GM21528 (cell line): ENCODE results near the gene PSMB4.
"Not testable (repeated sequence)": the region's sequence is repeated elsewhere in the genome, so short reads cannot be mapped to it uniquely, and the experiment has no call there.

Experiments
- ATAC-seq: cut with Tn5 transposase; IDR thresholded peaks from one replicate; pipeline ENCODE4 v1.9.1; 2021; ENCODE audit warnings: mild to moderate bottlenecking, moderate library complexity; ENCODE audit not compliant: unreplicated experiment, low FRiP score

The PSMB4 gene

GRCh38 chr1:151384584-151384983 lies 14.8 kb upstream of the PSMB4 start:
- ATAC-seq = no peak

DNA sequence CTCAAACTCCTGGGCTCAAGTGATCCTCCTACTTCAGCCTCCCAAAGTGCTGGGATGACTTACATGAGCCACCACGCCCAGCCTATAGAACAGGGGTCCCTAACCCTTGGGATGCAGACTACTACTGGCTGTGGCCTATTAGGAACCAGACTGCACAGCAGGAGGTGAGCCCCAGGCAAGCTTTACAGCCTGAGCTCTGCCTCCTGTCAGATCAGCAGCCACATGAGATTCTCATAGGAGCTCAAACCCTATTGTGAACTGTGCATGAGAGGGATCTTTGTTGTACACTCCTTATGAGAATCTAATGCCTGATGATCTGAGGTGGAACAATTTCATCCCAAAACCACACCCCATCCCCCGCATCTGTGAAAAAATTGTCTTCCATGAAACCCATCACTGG lies 13.4 kb upstream of the PSMB4 start:
- no peak for ATAC-seq

DNA sequence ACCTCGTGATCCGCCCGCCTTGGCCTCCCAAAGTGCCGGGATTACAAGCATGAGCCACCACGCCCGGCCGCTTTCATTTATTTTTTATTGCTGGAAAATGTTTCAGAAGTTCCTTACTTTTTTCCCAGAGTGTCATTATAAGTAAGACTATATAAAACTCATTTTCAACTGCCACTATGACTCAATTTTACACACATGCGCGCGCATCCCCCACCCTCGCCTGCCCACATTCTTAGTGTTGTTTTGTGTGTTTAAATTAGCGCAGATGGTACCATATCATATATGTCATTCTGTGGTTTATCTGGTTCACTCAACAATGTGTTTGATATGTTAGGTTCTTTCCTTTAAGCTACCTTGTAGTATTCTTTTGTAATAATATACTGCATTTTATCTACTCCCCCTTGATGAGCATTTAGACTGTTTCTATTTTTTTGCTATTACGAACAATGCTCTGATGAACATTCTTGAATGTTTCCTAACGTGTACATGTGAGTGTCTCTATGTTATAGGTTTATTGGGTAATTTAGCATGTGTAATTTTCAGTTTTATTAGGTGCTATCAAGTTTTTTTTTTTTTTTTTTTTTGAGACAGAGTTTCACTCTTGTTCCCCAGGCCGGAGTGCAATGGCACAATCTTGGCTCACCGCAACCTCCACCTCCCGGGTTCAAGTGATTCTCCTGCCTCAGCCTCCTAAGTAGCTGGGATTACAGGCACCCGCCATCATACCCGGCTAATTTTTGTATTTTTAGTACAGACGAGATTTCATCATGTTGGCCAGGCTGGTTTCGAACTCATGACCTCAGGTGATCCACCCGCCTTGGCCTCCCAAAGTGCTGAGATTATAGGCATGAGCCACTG lies 8.9 kb upstream of the PSMB4 start:
- not testable (repeated sequence) for ATAC-seq

DNA sequence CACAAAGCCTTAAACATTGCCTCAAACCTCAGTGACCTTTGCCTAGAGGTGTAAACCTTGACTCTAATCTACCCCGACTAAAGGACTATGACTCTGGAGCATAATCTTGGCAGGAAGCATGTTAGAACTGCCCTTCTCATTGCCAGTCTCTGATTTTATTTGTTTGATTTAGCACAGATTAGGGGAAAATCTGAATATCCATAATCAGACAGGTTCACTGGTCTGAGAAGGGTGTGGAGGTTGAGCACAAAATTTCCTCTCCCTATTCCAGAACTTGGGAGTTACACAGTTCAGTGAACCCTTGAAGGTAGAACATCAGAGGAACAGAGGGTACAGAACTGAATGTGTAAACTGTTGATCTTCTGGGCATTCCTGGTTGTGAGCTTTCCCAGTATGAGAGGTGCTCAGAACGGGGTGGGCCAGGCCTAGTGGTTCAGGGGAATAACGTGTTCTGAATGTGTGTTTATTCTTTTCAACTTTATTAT lies 8.3 kb upstream of the PSMB4 start:
- no peak for ATAC-seq

DNA sequence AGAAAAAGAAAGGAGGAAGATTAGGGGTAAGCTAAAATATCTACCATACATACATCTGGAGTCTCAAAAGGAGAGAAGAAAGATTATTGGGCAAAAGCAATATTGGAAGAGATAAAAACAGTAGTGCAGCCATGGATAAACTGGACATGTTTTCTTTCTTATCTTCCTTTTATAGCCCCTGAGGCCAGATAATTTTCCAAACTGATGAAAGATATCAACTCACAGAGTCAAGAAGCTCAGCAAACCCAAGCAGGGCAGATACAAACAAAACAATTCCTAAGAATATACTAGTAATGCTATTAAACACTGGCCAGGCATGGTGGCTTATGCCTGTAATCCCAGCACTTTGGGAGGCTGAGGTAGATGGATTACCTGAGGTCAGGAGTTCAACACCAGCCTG lies 5.8 kb upstream of the PSMB4 start:
- ATAC-seq = no peak

DNA sequence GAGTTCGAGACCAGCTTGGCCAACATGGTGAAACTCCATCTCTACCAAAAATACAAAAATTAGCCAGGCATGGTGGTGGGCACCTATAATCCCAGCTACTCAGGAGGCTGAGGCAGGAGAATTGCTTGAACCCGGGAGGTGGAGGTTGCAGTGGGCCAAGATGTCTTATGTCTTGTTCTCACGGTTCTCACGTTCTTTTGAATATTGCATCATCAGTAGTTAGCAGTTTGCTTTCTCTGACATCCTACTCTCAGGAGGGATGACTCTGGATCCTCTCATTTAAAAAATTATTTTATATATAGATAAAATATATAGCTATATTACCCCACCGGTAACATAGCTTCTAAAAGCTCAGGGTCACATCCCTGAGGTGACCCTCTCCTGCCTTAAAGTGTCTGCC lies 3.1 kb upstream of the PSMB4 start:
- not testable (repeated sequence) for ATAC-seq

DNA sequence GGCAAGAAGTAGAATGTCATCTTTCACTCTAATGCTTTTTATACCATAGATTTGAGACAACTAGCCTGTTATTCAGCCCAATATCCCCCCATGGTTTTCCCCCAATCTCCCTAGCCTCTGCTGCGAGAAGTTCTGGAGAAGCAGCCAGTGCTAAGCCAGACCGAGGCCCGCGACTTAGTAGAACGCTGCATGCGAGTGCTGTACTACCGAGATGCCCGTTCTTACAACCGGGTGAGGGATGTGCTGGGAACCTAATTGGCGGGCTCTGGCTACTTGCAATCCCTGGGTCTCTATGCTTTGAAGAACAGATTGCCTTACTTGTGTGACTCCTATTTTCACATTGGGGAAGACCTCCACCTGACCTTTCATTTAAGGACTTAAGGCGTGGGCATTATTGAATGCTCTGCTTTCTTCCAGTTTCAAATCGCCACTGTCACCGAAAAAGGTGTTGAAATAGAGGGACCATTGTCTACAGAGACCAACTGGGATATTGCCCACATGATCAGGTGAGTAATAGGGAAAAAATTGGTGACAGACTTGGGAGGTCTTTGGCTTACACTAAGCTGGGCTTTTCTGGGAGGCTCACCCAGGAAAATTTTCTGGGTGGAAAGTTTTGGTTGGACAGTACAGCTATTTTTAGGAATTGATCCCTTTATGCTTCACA lies 1.9 kb downstream of the PSMB4 start:
- no peak for ATAC-seq

DNA sequence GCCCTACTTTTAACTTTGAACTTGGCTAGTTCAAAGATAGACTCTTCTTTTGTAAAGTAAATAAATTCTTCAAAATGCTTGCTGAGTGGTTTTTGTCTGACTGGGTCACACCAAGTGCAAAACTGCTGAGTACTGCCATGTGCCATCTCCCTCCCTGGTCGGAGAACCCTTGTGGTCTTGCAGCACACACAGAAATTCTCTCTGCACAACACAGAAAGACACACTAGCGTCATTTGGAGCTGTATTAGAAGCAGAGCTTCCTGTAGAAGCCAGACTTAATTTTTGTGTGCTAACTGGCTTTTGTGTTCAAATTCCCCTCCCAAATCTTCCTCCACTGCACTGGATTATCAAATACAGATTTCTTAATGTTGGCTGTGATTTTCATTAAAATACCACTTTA lies 2.5 kb downstream of the PSMB4 start:
- ATAC-seq = no peak

- no peak for ATAC-seq
These were observed 3.4 kb downstream of the PSMB4 start for GRCh38 chr1:151402764-151403163.

DNA sequence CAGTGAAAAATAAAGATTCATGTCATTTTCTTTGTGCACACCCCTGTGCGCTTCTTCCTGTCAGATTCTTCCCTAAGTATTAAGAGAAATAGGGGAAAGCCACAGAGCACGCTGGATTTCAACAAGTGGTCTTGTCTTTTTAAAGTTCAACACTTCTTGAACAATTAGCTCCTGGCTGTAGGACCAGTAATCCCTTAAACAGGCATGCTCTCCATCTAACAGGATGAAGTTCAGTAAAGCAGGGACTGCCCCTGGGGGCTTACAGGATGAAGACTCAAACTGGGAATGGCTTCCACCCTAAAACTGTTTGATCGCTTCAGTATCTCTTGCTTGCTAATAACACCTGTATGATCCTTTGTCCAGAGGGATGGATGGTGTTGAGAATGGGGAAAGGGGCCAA lies 4.2 kb downstream of the PSMB4 start:
- no peak for ATAC-seq

- no peak for ATAC-seq
These were observed 6.0 kb downstream of the PSMB4 start for GRCh38 chr1:151405187-151405951.

DNA sequence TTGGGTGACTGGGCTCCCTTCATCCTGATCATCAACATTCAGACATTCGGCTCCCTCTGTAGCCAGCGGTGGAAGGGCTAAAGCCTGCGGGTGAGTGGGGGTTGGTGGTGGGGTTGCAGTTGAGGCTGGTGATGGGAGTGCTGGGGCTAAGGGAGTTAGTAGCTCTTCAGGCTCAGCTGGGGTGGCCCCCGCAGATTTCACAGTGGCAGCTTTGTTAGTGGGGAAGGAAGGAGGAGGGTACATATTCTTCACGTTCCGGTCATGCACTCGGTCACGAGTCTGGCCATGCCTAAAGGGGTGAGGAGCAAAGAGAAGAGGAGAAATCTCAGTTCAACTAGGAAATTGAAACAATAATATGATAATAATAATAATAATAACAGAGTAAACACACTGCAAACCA lies 6.8 kb downstream of the PSMB4 start:
- no peak for ATAC-seq

DNA sequence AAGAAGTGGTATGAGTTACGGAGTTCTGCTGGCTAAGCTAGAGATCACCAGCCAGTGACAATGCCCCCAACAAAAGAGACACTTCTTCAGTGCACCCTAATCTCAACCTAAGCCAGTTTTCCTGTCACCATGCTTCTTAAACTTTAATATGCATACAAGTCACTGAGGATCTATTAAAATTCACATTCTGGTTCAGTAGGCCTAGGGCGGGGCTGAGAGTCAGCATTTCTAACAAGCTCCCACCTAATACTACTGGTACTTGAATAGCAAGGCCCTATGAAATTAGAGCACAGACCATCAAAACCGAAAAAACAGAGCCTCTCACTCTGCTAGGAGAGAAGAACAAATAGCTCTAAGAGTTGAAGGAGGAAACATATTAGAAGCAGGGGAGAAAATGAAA lies 7.9 kb downstream of the PSMB4 start:
- ATAC-seq = no peak

- no peak for ATAC-seq
These were observed 9.5 kb downstream of the PSMB4 start for GRCh38 chr1:151408891-151409290.

DNA sequence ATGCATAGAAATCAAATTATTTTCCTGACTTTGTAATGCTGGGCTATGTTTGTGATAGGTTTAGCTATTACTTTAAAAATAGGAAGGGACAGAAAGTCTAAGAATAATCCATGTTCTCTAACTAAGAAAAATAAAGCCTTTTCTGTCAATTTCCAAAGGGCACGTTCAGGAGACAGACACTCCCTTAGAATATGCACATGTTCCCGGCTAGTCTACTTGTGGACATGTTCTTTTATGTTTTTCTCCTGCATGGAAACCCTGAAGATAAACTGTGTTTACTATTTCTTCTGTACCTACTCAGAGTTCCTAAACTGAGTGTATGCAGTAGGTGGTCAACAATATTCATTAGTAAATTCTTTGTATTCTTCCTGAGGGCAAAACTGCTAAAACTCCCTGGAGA lies 12.5 kb downstream of the PSMB4 start:
- ATAC-seq = no peak

DNA sequence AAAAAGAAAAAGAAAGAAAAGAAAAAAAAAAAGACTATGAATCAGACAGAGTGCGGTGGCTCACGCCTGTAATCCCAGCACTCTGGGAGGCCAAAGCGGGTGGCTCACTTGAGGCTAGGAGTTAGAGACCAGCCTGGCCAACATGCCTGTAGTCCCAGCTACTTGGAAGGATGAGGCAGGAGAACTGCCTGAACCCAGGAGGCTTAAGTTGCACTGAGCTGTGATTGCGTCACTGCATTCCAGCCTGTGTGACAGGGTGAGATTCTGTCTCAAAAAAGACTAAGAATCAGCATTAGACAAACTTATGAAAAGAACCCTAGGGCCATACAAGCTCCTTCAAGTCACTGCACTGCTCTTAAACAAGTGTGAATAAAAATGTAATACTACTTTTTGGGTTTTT lies 16.9 kb downstream of the PSMB4 start:
- no peak for ATAC-seq

DNA sequence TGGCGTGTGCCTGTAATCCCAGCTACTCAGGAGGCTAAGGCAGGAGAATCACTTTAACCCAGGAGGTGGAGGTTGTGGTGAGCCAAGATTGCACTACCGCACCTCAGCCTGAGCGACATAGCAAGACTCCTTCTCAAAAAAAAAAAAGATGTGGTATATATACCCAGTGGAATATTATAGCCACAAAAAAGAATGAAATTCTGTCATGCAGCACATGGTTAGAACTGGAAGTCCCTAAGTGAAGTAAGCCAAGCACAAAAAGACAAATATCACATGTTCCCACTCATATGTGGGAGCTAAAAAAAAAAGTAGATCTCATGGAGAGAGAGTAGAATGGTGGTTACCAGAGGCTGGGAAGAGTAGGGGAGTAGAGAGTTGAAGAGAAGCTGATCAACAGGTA lies 18.7 kb downstream of the PSMB4 start:
- no peak for ATAC-seq

GRCh38 chr1:151419819-151420218 lies 20.4 kb downstream of the PSMB4 start:
- no peak for ATAC-seq

GRCh38 chr1:151425103-151425502 lies 25.7 kb downstream of the PSMB4 start:
- no peak for ATAC-seq

GRCh38 chr1:151428068-151428467 lies 28.7 kb downstream of the PSMB4 start:
- ATAC-seq = no peak

DNA sequence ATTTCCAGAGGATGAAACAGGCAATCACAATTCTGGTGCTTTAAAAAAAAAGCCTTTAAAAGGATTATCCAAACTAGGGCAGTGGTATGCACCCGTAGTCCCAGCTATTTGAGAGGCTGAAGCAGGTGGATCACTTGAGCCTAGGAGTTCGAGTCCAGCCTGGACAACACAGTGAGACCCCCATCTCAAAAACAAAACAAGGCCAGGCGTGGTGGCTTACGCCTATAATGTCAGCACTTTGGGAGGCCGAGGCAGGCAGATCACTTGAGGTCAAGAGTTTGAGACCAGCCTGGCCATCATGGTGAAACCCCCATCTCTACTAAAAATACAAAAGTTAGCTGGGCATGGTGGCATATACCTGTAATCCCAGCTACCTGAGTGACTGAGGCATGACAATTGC lies 34.5 kb downstream of the PSMB4 start:
- ATAC-seq = not testable (repeated sequence)
